Measurements from ENCODE around the gene TEKT3.

TEKT3 gene

GRCh38 chr17:15349119-15349518 is 7.7 kb upstream of the TEKT3 start:
- no peak for DNase-seq (ENCODE audit: low spot score)

GRCh38 chr17:15348021-15348420 is 6.6 kb upstream of the TEKT3 start:
- no peak for DNase-seq (ENCODE audit: low spot score)

- DNase-seq (ENCODE audit: low spot score), result no peak
Observed at GRCh38 chr17:15346066-15346595, 4.7 kb upstream of the TEKT3 start.

- no peak for DNase-seq (ENCODE audit: low spot score)
Observed at GRCh38 chr17:15343749-15344148, 2.4 kb upstream of the TEKT3 start.

GRCh38 chr17:15342460-15342859 is 1.1 kb upstream of the TEKT3 start:
- no peak for DNase-seq (ENCODE audit: low spot score)

- DNase-seq (ENCODE audit: low spot score), result no peak
Observed at GRCh38 chr17:15341966-15342365, 569 bp upstream of the TEKT3 start.

GRCh38 chr17:15340966-15341365 is 431 bp downstream of the TEKT3 start:
- DNase-seq (ENCODE audit: low spot score), result no peak

- no peak for DNase-seq (ENCODE audit: low spot score)
Observed at GRCh38 chr17:15335446-15335845, 6.0 kb downstream of the TEKT3 start.

GRCh38 chr17:15334266-15334665 is 7.1 kb downstream of the TEKT3 start:
- no peak for DNase-seq (ENCODE audit: low spot score)

- no peak for DNase-seq (ENCODE audit: low spot score)
Observed at GRCh38 chr17:15332338-15332737, 9.1 kb downstream of the TEKT3 start.

GRCh38 chr17:15323131-15323530 is 18.3 kb downstream of the TEKT3 start:
- DNase-seq (ENCODE audit: low spot score), result no peak

GRCh38 chr17:15321556-15322251 is 19.7 kb downstream of the TEKT3 start:
- DNase-seq (ENCODE audit: low spot score), result no peak

GRCh38 chr17:15319452-15320010 is 21.9 kb downstream of the TEKT3 start:
- DNase-seq (ENCODE audit: low spot score), result no peak

- DNase-seq (ENCODE audit: low spot score), result no peak
Observed at GRCh38 chr17:15311996-15312395, 29.4 kb downstream of the TEKT3 start.

GRCh38 chr17:15309793-15310192 is 31.6 kb downstream of the TEKT3 start:
- DNase-seq (ENCODE audit: low spot score), result no peak

GRCh38 chr17:15309236-15309635 is 32.2 kb downstream of the TEKT3 start:
- no peak for DNase-seq (ENCODE audit: low spot score)

- no peak for DNase-seq (ENCODE audit: low spot score)
Observed at GRCh38 chr17:15308758-15309157, 32.6 kb downstream of the TEKT3 start.

- DNase-seq (ENCODE audit: low spot score), result no peak
Observed at GRCh38 chr17:15307710-15308111, 33.7 kb downstream of the TEKT3 start.

- no peak for DNase-seq (ENCODE audit: low spot score)
Observed at GRCh38 chr17:15303851-15304250, 37.5 kb downstream of the TEKT3 start.

GRCh38 chr17:15303268-15303667 is 38.1 kb downstream of the TEKT3 start:
- no peak for DNase-seq (ENCODE audit: low spot score)

GRCh38 chr17:15301845-15302244 is 39.6 kb downstream of the TEKT3 start:
- DNase-seq (ENCODE audit: low spot score), result no peak

- DNase-seq (ENCODE audit: low spot score), result no peak
Observed at GRCh38 chr17:15298176-15298575, 43.2 kb downstream of the TEKT3 start.

- no peak for DNase-seq (ENCODE audit: low spot score)
Observed at GRCh38 chr17:15293558-15293957, 47.8 kb downstream of the TEKT3 start.
